Left lung (tissue), 10 donors: ENCODE results near the gene RAB17. TPM values are rescaled to one million over a fixed set of nuclear protein-coding genes. Genes with fewer than 3 reads are reported as not detected.

ENCODE experiments used
- ATAC-seq: fragments of 200-7000 bp; cut with Tn5 transposase; one replicate; pipeline ENCODE4 v1.9.1; 2020; ENCODE audit warnings: moderate library complexity
- DNase-seq, 4 donors: peaks; one replicate each; pipeline ENCODE4 v3.0.0-alpha.2; 2013 to 2020
- H3K27ac ChIP-seq, 2 donors: fragments of 200-600 bp; sonication (generic) in 1 of 2; one replicate each; pipeline versions ENCODE4 v1.5.0 to v1.8.0; 2020 to 2021
- H3K27me3 ChIP-seq, 2 donors: fragments of 200-600 bp; sonication (generic) in 1 of 2; one replicate each; pipeline versions ENCODE4 v1.5.0 to v1.8.0; 2020 to 2021
- H3K36me3 ChIP-seq, 2 donors: fragments of 200-600 bp; sonication (generic) in 1 of 2; one replicate each; pipeline versions ENCODE4 v1.5.0 to v1.8.0; 2020 to 2021
- H3K4me1 ChIP-seq, 2 donors: fragments of 200-600 bp; one replicate each; pipeline ENCODE4 v1.8.0; 2021
- H3K4me3 ChIP-seq, 2 donors: fragments of 200-600 bp; sonication (generic) in 1 of 2; one replicate each; pipeline versions ENCODE4 v1.5.0 to v1.8.0; 2020 to 2021; ENCODE audit warnings: mild to moderate bottlenecking in 1 of 2
- H3K9me3 ChIP-seq, 2 donors: fragments of 200-600 bp; sonication (generic) in 1 of 2; one replicate each; pipeline versions ENCODE4 v1.5.0 to v1.8.0; 2020 to 2021
- CTCF ChIP-seq, 2 donors: fragments of 200-600 bp; sonication (generic) in 1 of 2; IDR thresholded peaks; one replicate each; pipeline versions ENCODE4 v1.5.0 to v1.8.0; 2021; ENCODE audit warnings: antibody characterized with exemption in 2 of 2
- intact Hi-C, 2 donors: fragments of 100-400 bp; cut with DNase I; formaldehyde crosslinking; loops; one replicate each; pipeline versions ENCODE4 v1.11.2 to v1.14.2; 2022
- polyA plus RNA-seq, 6 donors: library from polyadenylated mRNA; unstranded; fragments of 120-200 nt; gene quantifications; one replicate each; pipeline ENCODE4 v1.2.1, GENCODE V29; 2013; ENCODE audit not compliant: insufficient read length in 6 of 6
- total RNA-seq, 2 donors: library from RNA; stranded (reverse); fragmentation: NEBNext Ultra II Directional; extraction: Animal tissue kit (Norgen Biotek cat#: 25700); gene quantifications; one replicate each; pipeline ENCODE4 v1.2.1, GENCODE V29; 2021
- donor health status: DM: no; HTN: yes; CAD: no.
- donor health status: DM: no; HTN: no; CAD: no.

Gene RAB17
- total and polyA plus RNA-seq, 8 donors: 12.1 to 37.9 (median 18.7) TPM

- no peak for TF ChIP-seq CTCF (IDR thresholded peaks at IDR 0.05)
- peaks cover 0 to 57% of the 10 kb centered on the region in 2 donors for H3K36me3 ChIP-seq
Observed at GRCh38 chr2:237549643-237550415, 40.7 kb downstream of the RAB17 start.

GRCh38 chr2:237549216-237549615 is 41.3 kb downstream of the RAB17 start:
- no peaks in the 10 kb centered on the region for H3K4me1 ChIP-seq
- peaks cover 0 to 51% of the 10 kb centered on the region in 2 donors for H3K36me3 ChIP-seq
- intact Hi-C loops: no loop called here
- no peaks in the 10 kb centered on the region for H3K27me3 ChIP-seq
- DNase-seq (no peak), ATAC-seq (no peak)
- no peak overlapping the region for H3K4me3 ChIP-seq
- no peak for TF ChIP-seq CTCF (IDR thresholded peaks at IDR 0.05)
- no peaks in the 10 kb centered on the region for H3K9me3 ChIP-seq
- H3K27ac ChIP-seq: no peak overlapping the region

More at GRCh38 chr2:237549643-237550415, 40.7 kb downstream of the RAB17 start:
- intact Hi-C loops: no loop called here
- Histone ChIP-seq H3K4me3 (no peak overlapping the region), H3K4me1 (no peaks in the 10 kb centered on the region), H3K9me3 (peaks cover 0 to 3% of the 10 kb centered on the region in 2 donors), H3K27me3 (no peaks in the 10 kb centered on the region), H3K27ac (no peak overlapping the region)
- ATAC-seq (no peak), DNase-seq (peak in 1 of 4 donors; percentile 67)

- no peaks in the 10 kb centered on the region for H3K4me1 ChIP-seq
- peak in 1 of 4 donors; percentile 16 for DNase-seq
- no peak for TF ChIP-seq CTCF (IDR thresholded peaks at IDR 0.05)
- no peaks in the 10 kb centered on the region for H3K27me3 ChIP-seq
- peak overlapping the region in 1 of 2 donors; percentile 48 for H3K27ac ChIP-seq
- intact Hi-C loops: no loop called here
- no peak for ATAC-seq
- H3K9me3 ChIP-seq: no peaks in the 10 kb centered on the region
- no peak overlapping the region for H3K4me3 ChIP-seq
- peaks cover 0 to 39% of the 10 kb centered on the region in 2 donors for H3K36me3 ChIP-seq
Observed at GRCh38 chr2:237547841-237548416, 42.6 kb downstream of the RAB17 start.

GRCh38 chr2:237546876-237547395 is 43.6 kb downstream of the RAB17 start:
- peaks cover 0 to 37% of the 10 kb centered on the region in 2 donors for H3K36me3 ChIP-seq
- intact Hi-C loops: no loop called here
- no peaks in the 10 kb centered on the region for H3K9me3 ChIP-seq
- H3K4me1 ChIP-seq: no peaks in the 10 kb centered on the region
- ATAC-seq: peak; percentile 76
- peak overlapping the region in 1 of 2 donors; percentile 4 for H3K27ac ChIP-seq
- no peak for TF ChIP-seq CTCF (IDR thresholded peaks at IDR 0.05)
- DNase-seq: no peak
- H3K27me3 ChIP-seq: no peaks in the 10 kb centered on the region
- H3K4me3 ChIP-seq: no peak overlapping the region
